ENCODE data around the gene GPR61. TPM values are rescaled to one million over a fixed set of nuclear protein-coding genes. Genes with fewer than 3 reads are reported as not detected.

GPR61 gene
- total and polyA plus RNA-seq, 9 of the 15 experiments (the other 6 are each of a cell fraction or from before 2014, with no cell fraction given) = 0.04 to 1.1 (median 0.25) TPM; not detected in 4

DNA sequence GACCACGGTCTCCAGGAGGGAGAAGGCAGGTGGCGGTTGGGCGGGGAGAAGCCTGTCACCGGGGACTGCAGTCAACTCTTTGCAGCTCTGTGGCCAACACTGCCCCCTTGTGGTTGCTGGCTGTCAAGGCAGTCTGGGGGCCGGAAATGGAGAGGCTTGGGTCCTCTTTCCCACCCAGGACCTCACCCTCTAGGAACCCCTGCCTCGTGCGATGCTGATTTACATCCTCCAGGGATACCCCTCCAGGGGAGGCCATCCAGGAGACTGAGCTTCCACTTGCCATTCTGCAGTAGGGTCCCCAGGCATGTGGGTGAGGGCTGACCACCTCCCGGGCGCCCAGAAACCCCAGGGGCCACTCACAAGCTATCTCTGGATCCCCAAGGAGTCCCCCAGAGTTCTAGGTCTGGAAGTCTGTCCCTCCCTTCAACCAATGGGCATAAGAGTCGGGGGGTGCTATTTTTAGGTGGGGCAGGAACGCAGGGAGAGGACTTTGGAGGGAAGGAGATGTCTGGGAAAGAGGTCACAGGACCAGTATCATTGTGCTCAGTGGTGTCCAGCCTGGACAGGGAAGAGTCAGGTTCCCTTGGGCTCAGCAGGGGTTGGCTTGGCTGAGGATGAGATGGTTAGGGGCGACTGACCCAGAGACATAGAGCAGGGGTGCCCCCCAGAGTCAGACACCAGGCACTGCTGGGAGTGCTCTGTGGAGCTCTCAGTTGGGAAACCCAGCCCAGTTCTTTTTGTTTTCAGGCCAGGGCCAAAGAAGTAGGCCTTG is 7.1 kb upstream of the GPR61 start (continued):
- TF ChIP-seq PHTF2 (CRISPR knock-in tag; IDR thresholded peaks at IDR 0.05) (no peak), ZNF740 (CRISPR knock-in tag; IDR thresholded peaks at IDR 0.05) (no peak), ZNF740 (tag; IDR thresholded peaks at IDR 0.05) (no peak), TCFL5 (CRISPR knock-in tag; conservative IDR thresholded peaks at IDR 0.05) (no peak), GABPA (tag; conservative IDR thresholded peaks at IDR 0.05; ENCODE audit: low read depth) (peak; percentile 70), ZNF57 (CRISPR knock-in tag; IDR thresholded peaks at IDR 0.05) (no peak), TAF1 (IDR thresholded peaks at IDR 0.05; ENCODE audit: control insufficient read depth, extremely low read depth, insufficient read depth, low read length, severe bottlenecking) (no peak), FOXO4 (CRISPR knock-in tag; IDR thresholded peaks at IDR 0.05) (no peak), KAT7 (CRISPR knock-in tag; IDR thresholded peaks at IDR 0.05; ENCODE audit: borderline replicate concordance) (peak; percentile 16; the same call in 1 of the 2 replicates), PYGO2 (tag; IDR thresholded peaks at IDR 0.05) (no peak), SOX6 (IDR thresholded peaks at IDR 0.05) (peak; percentile 24; the same call in 1 of the 2 replicates), CBX2 (IDR thresholded peaks at IDR 0.05; ENCODE audit: insufficient read depth, low read length, poor library complexity, severe bottlenecking) (no peak), MYNN (IDR thresholded peaks at IDR 0.05) (0 out of 2 replicates have a peak, but pooled peaks have one; percentile 31), MYNN (CRISPR knock-in tag; IDR thresholded peaks at IDR 0.05) (no peak), HNRNPL (IDR thresholded peaks at IDR 0.05; ENCODE audit: low read depth, low read length) (no peak), ETV1 (tag; conservative IDR thresholded peaks at IDR 0.05; ENCODE audit: low read depth) (peak; percentile 95), ZNF41 (CRISPR knock-in tag; conservative IDR thresholded peaks at IDR 0.05) (no peak), ZNF764 (CRISPR knock-in tag; IDR thresholded peaks at IDR 0.05; ENCODE audit: low read depth) (no peak), ZNF586 (CRISPR knock-in tag; conservative IDR thresholded peaks at IDR 0.05) (no peak), SRSF9 (IDR thresholded peaks at IDR 0.05; ENCODE audit: borderline replicate concordance, low read depth, low read length) (no peak), MLLT1 (IDR thresholded peaks at IDR 0.05) (peak in 1 of 2 experiments; percentile 51; a peak in 1 of 4 replicates), ZNF23 (CRISPR knock-in tag; IDR thresholded peaks at IDR 0.05) (no peak)
- TF ChIP-seq, protein P1, sequence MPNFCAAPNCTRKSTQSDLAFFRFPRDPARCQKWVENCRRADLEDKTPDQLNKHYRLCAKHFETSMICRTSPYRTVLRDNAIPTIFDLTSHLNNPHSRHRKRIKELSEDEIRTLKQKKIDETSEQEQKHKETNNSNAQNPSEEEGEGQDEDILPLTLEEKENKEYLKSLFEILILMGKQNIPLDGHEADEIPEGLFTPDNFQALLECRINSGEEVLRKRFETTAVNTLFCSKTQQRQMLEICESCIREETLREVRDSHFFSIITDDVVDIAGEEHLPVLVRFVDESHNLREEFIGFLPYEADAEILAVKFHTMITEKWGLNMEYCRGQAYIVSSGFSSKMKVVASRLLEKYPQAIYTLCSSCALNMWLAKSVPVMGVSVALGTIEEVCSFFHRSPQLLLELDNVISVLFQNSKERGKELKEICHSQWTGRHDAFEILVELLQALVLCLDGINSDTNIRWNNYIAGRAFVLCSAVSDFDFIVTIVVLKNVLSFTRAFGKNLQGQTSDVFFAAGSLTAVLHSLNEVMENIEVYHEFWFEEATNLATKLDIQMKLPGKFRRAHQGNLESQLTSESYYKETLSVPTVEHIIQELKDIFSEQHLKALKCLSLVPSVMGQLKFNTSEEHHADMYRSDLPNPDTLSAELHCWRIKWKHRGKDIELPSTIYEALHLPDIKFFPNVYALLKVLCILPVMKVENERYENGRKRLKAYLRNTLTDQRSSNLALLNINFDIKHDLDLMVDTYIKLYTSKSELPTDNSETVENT (CRISPR knock-in tag; IDR thresholded peaks at IDR 0.05) = 0 out of 2 replicates have a peak, but pooled peaks have one; percentile 35

Data from K562 (cell line).